Stimulated activated memory B cell treated with anti-CD40 and anti-IgM and Interleukin-4, amounts not matched to agents 10 μg/mL and 1 μg/mL and 100 μg/mL, for 72 hours (primary cell): ENCODE data around the gene CAPN15.

ENCODE experiments used
- ATAC-seq: fragments of 150-1000 bp; cut with Tn5 transposase; 2 replicates; pipeline ENCODE4 v1.10.0; 2021
- H3K27ac Mint-ChIP-seq: one replicate; pipeline ENCODE4 v1.8.0; 2022; ENCODE audit warnings: mild to moderate bottlenecking, mixed read lengths
- H3K27me3 Mint-ChIP-seq: one replicate; pipeline ENCODE4 v1.8.0; 2022; ENCODE audit warnings: mixed read lengths
- H3K36me3 Mint-ChIP-seq: one replicate; pipeline ENCODE4 v1.8.0; 2022; ENCODE audit warnings: mixed read lengths
- H3K4me1 Mint-ChIP-seq: one replicate; pipeline ENCODE4 v1.8.0; 2022; ENCODE audit warnings: mixed read lengths
- H3K4me3 Mint-ChIP-seq: one replicate; pipeline ENCODE4 v1.8.0; 2022; ENCODE audit warnings: mild to moderate bottlenecking, moderate library complexity, mixed read lengths
- H3K9me3 Mint-ChIP-seq: one replicate; pipeline ENCODE4 v1.8.0; 2022; ENCODE audit warnings: mixed read lengths

The CAPN15 gene

GRCh38 chr16:529012-529575, 1.6 kb downstream of the CAPN15 start:
- no peak for ATAC-seq
- Mint-ChIP-seq H3K4me1 (peaks cover 50% of the 10 kb centered on the region), H3K36me3 (peaks cover 5% of the 10 kb centered on the region), H3K27me3 (no peaks in the 10 kb centered on the region), H3K9me3 (no peaks in the 10 kb centered on the region), H3K4me3 (peak overlapping the region; percentile 88), H3K27ac (peak overlapping the region; percentile 83)

- H3K27me3 Mint-ChIP-seq = no peaks in the 10 kb centered on the region
- peaks cover 40% of the 10 kb centered on the region for H3K4me1 Mint-ChIP-seq
- ATAC-seq = no peak
- peaks cover 4% of the 10 kb centered on the region for H3K36me3 Mint-ChIP-seq
- no peaks in the 10 kb centered on the region for H3K9me3 Mint-ChIP-seq
- H3K4me3 Mint-ChIP-seq = peak overlapping the region; percentile 48
- H3K27ac Mint-ChIP-seq = no peak overlapping the region
These were observed 2.8 kb downstream of the CAPN15 start for GRCh38 chr16:530111-530817.

DNA sequence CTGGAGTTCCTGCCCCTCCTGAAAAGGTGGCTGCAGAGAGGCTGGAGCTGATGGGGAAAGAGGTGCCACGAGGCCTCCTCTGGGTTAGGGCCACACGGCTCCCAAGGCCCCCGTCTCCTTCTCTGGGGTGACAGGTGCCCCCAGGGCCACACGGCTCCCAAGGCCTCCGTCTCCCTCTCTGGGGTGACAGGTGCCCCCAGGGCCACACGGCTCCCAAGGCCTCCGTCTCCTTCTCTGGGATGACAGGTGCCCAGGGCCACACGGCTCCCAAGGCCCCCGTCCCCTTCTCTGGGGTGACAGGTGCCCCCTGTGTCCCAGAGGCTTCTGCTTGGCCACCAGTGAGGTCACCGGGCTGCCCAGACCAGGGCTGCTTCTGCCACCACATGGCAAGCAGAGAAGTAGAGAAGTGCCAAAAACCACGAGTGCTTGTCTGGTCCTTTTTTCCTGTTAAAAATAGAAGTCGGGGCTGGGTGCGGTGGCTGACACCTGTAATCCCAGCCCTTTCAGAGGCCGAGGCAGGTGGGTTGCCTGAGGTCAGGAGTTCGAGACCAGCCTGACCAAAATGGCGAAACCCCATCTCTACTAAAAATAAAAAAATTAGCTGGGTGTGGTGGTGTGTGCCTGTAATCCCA, 4.1 kb downstream of the CAPN15 start:
- Mint-ChIP-seq H3K27ac (no peak overlapping the region), H3K36me3 (no peaks in the 10 kb centered on the region), H3K4me3 (no peak overlapping the region), H3K9me3 (no peaks in the 10 kb centered on the region), H3K4me1 (peaks cover 27% of the 10 kb centered on the region), H3K27me3 (no peaks in the 10 kb centered on the region)
- ATAC-seq = no peak

GRCh38 chr16:533391-534123, 6.0 kb downstream of the CAPN15 start:
- no peak for ATAC-seq
- H3K4me1 Mint-ChIP-seq = peaks cover 21% of the 10 kb centered on the region
- H3K36me3 Mint-ChIP-seq = no peaks in the 10 kb centered on the region

GRCh38 chr16:534135-534534, 6.6 kb downstream of the CAPN15 start:
- H3K4me1 Mint-ChIP-seq = peaks cover 16% of the 10 kb centered on the region
- ATAC-seq = no peak
- no peaks in the 10 kb centered on the region for H3K27me3 Mint-ChIP-seq
- no peaks in the 10 kb centered on the region for H3K36me3 Mint-ChIP-seq
- H3K9me3 Mint-ChIP-seq = no peaks in the 10 kb centered on the region
- H3K27ac Mint-ChIP-seq = no peak overlapping the region
- no peak overlapping the region for H3K4me3 Mint-ChIP-seq

More at GRCh38 chr16:533391-534123, 6.0 kb downstream of the CAPN15 start:
- no peak overlapping the region for H3K4me3 Mint-ChIP-seq
- no peak overlapping the region for H3K27ac Mint-ChIP-seq
- H3K27me3 Mint-ChIP-seq = no peaks in the 10 kb centered on the region
- H3K9me3 Mint-ChIP-seq = no peaks in the 10 kb centered on the region

DNA sequence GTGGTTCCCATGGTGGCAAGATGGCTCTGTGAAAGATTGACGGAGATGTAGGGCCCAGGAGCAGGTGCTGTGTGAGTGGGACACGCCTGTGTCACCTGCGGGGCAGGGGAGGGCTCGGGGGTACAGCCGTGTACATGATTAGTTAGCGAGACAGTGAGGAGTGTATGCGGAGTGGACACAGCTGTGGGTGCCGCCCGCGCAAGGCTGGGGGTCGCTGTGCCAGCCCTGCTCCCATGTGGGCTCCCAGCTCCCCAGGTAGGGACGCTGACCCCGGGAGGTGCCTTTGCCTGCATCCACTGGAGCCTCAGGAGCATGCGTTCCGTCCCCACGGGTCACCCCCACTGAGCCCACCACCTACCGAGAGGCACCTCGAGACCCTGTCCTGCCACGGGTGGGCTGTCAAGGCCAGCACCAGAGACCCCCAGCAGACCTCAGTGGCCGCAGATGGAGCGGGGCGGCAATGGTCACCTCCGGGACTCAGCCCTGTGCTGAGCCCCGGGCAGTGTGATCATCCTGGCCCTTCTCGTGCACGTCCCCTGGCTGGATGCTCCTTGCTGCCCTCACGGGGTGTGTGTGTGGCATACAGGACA, 7.4 kb downstream of the CAPN15 start:
- H3K27me3 Mint-ChIP-seq = no peaks in the 10 kb centered on the region
- H3K9me3 Mint-ChIP-seq = no peaks in the 10 kb centered on the region
- H3K27ac Mint-ChIP-seq = no peak overlapping the region
- H3K4me3 Mint-ChIP-seq = no peak overlapping the region
- H3K4me1 Mint-ChIP-seq = peaks cover 8% of the 10 kb centered on the region
- ATAC-seq = no peak
- H3K36me3 Mint-ChIP-seq = no peaks in the 10 kb centered on the region

GRCh38 chr16:535446-536405, 8.2 kb downstream of the CAPN15 start:
- no peak overlapping the region for H3K4me3 Mint-ChIP-seq
- H3K27me3 Mint-ChIP-seq = no peaks in the 10 kb centered on the region
- H3K36me3 Mint-ChIP-seq = no peaks in the 10 kb centered on the region
- H3K4me1 Mint-ChIP-seq = no peaks in the 10 kb centered on the region
- no peaks in the 10 kb centered on the region for H3K9me3 Mint-ChIP-seq
- H3K27ac Mint-ChIP-seq = no peak overlapping the region
- ATAC-seq = no peak

DNA sequence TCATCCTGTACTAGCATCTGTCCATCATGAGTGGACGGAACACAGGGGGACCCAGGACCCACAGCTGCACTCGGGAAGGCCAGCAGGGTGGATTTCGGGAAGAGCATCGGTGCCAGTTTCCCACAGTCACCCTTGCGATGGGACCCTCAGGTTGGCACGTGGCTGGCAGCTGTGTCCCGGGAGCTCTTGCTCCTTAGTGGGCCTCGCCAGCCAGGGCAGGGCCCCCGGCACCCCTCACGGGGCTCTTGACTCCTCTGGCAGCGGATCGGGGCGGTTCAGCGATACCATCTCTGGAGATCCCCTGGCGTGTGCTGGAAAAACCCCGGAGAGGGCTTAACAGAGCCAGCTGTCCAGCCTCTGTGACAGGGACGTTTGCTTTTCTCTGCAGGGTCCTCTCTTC, 9.2 kb downstream of the CAPN15 start:
- no peaks in the 10 kb centered on the region for H3K4me1 Mint-ChIP-seq
- no peaks in the 10 kb centered on the region for H3K36me3 Mint-ChIP-seq
- ATAC-seq = no peak
- no peaks in the 10 kb centered on the region for H3K9me3 Mint-ChIP-seq
- no peak overlapping the region for H3K4me3 Mint-ChIP-seq
- H3K27me3 Mint-ChIP-seq = no peaks in the 10 kb centered on the region
- H3K27ac Mint-ChIP-seq = no peak overlapping the region

DNA sequence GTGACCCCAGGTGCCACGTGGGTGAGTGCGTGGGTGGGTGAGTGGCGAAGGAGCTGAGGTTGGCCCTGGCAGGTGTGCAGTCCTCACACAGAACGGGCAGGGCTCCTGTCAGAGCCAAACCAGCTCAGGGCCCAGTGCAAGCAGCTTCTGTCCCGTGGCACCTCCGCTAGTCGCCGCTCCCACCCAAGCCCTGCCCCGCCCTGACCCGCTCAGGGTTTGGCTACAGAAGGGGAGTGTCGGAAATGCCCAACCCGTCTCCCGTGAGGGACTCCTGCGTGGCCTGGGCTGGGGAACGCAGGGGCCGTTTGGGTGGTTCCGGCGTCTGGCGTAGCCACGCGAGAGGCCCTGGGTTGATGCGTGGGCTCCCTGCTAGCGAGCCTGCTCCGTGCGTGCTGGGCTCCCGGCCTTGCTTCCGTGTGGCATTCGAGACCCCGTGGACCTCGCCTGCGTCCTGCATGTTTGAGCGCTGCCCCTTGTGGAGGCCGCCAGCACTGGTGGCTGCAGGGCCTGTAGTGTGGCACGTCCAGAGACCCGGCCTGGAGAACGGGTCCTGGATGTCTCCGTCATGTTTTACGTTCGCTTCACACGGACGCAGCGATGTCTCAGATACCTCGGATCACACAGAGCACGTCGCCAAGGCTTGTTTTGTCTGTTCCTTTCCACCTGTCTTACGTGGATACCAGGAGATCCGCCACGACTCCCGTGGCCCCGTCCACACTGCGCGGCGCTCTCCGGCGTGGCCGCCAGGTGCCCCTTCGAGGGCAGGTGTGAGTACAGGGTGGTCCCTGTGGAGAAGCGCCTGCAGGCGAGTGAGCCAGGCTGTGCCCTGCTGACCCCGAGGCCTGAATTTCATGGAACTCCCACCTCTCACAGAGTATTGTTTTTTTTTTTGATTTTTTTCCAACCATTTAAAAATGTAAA, 10.2 kb downstream of the CAPN15 start:
- H3K9me3 Mint-ChIP-seq = no peaks in the 10 kb centered on the region

DNA sequence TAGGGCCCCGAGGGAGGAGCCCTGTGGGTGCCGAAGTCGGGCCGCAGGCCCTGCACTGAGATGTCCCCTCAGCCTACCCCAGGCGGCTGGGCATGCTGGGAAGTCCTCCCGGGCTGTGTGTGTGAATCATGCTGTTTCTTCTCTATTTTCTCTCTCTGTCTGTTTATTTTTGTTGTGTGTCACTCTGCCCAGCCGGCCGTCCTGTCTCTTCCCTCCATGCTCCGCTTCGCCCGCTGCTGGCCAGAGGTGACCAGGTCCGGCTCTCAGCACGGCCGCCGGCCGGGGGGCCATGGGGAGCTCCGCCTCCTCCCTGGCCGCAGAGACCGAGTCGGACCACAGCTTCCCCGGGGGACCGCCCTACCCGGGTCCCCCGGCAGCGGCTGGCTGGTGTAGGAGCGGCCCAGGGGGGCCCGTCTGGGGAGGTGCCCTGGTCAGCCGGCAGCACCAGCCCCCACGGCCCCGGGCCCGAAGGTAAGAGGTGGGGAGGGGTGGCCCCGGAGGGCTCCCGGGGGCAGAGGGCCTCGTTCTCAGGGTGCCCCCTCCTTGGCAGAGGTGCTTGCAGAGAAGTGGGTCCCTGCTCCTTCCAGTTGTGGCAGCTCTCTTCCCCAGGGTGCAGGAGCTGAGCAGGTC, 12.5 kb downstream of the CAPN15 start:
- H3K27me3 Mint-ChIP-seq = no peaks in the 10 kb centered on the region
- H3K27ac Mint-ChIP-seq = no peak overlapping the region
- ATAC-seq = peak; percentile 44
- no peak overlapping the region for H3K4me3 Mint-ChIP-seq
- H3K9me3 Mint-ChIP-seq = no peaks in the 10 kb centered on the region
- H3K4me1 Mint-ChIP-seq = no peaks in the 10 kb centered on the region
- peaks cover 4% of the 10 kb centered on the region for H3K36me3 Mint-ChIP-seq

More for the DNA sequence above, 10.2 kb downstream of the CAPN15 start:
- Mint-ChIP-seq H3K27me3 (no peaks in the 10 kb centered on the region), H3K4me1 (no peaks in the 10 kb centered on the region), H3K4me3 (no peak overlapping the region), H3K36me3 (no peaks in the 10 kb centered on the region), H3K27ac (no peak overlapping the region)
- no peak for ATAC-seq

- no peak for ATAC-seq
- no peak overlapping the region for H3K27ac Mint-ChIP-seq
- H3K27me3 Mint-ChIP-seq = no peaks in the 10 kb centered on the region
- no peaks in the 10 kb centered on the region for H3K4me1 Mint-ChIP-seq
- H3K9me3 Mint-ChIP-seq = no peaks in the 10 kb centered on the region
- peaks cover 4% of the 10 kb centered on the region for H3K36me3 Mint-ChIP-seq
- H3K4me3 Mint-ChIP-seq = no peak overlapping the region
These were observed 13.3 kb downstream of the CAPN15 start for GRCh38 chr16:540645-541340.

DNA sequence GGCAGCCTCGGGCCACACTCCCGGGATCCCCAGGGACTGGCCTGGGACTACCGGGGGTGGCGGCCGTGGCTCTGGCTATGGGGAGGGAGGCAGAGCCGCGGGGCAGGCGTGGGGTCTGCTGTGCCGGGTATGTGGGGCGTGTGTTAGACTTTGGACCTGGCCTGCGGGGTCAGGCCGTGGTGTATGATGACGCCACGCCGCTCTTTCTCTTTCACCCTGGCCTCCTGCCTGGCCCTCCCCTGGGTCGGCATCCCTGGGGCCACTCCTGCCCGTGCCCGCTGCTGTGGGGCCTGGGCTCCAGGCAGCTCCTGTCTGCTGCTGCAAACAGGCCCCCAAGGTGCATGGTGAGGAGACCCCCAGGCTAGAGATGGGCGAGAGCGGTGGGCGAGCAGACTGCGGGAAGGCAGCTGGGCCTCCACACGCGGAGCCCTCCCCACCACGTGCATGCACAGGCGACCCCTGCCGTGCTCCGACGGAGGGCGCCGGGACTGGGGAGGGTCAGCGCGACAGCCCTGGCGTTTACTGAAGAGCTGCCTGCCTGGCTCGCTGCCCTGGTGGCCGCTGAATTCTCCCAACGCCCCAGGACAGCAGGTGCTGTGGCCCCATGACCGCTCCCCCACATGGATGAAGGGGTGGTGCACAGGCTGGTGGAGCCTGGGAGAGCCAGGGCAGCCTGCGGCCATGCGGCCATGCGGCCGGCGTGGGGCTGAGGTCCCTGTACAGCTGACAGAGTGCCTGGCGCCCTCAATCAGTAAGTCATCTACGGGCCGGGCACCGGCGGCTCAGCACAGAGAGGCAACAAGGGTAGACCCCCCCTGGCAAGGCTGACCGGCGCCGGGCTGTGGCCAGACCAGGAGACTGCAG, 16.0 kb downstream of the CAPN15 start:
- ATAC-seq = no peak
- Mint-ChIP-seq H3K4me3 (no peak overlapping the region), H3K27ac (no peak overlapping the region), H3K27me3 (no peaks in the 10 kb centered on the region), H3K4me1 (no peaks in the 10 kb centered on the region), H3K36me3 (peaks cover 4% of the 10 kb centered on the region), H3K9me3 (no peaks in the 10 kb centered on the region)
